Pancreas (tissue), 10 donors: ENCODE data around the gene EIF3CL. TPM values are rescaled to one million over a fixed set of nuclear protein-coding genes. Genes with fewer than 3 reads are reported as not detected.
"Not testable (repeated sequence)": the region's sequence is repeated elsewhere in the genome, so short reads cannot be mapped to it uniquely, and the experiment has no call there.

Source experiments
- ATAC-seq, 4 donors: fragments of 200-7000 bp; cut with Tn5 transposase; one replicate each; pipeline versions ENCODE4 v1.8.0 to v1.9.1; 2020; ENCODE audit warnings: mild to moderate bottlenecking in 4 of 4, moderate library complexity in 4 of 4
- DNase-seq, 6 donors: peaks; one replicate each; pipeline ENCODE4 v3.0.0-alpha.2; 2020
- FAIRE-seq: peaks from 2 replicates; lab custom pipeline; 2012; peaks lifted over from hg19 to GRCh38; lab: Jason Lieb, UNC
- H3K27ac ChIP-seq, 4 donors: fragments of 200-600 bp; sonication (generic); 1 replicate in 3 of 4; 2 replicates in 1 of 4; pipeline versions ENCODE4 v1.5.0 to v1.8.0; 2020
- H3K27me3 ChIP-seq, 4 donors: fragments of 200-600 bp; one replicate each; pipeline ENCODE4 v1.8.0; 2021
- H3K36me3 ChIP-seq, 3 donors: fragments of 200-600 bp; sonication (generic) in 1 of 3; one replicate each; pipeline versions ENCODE4 v1.5.0 to v1.8.0; 2020 to 2021
- H3K4me1 ChIP-seq, 3 donors: fragments of 200-600 bp; one replicate each; pipeline ENCODE4 v1.8.0; 2021
- H3K4me3 ChIP-seq, 4 donors: fragments of 200-600 bp; sonication (generic) in 2 of 4; one replicate each; pipeline versions ENCODE4 v1.5.0 to v1.8.0; 2020 to 2021
- H3K9me3 ChIP-seq, 4 donors: fragments of 200-600 bp; one replicate each; pipeline ENCODE4 v1.8.0; 2021
- WGBS, 2 donors: extraction: QIAGEN DNeasy Blood & Tissue Kit; methylation state at CpG; one replicate each; pipeline ENCODE4 v1.1.7; 2013; 5-methylcytosine and 5-hydroxymethylcytosine counted together
- intact Hi-C, 3 donors: fragments of 100-400 bp; cut with DNase I; formaldehyde crosslinking; loops; one replicate each; pipeline versions ENCODE4 v1.11.1 to v1.14.2; 2022
- polyA plus RNA-seq, 2 donors: library from polyadenylated mRNA; stranded (reverse); fragments of 200-250 nt; gene quantifications; one replicate each; pipeline ENCODE4 v1.2.3, GENCODE V29; 2013
- total RNA-seq, 6 donors: library from RNA; stranded (reverse); fragmentation: NEBNext Ultra II Directional in 4 of 6; extraction: Animal tissue kit (Norgen Biotek cat#: 25700) in 4 of 6; gene quantifications; one replicate each; pipeline versions ENCODE4 v1.2.1 to v1.2.4, GENCODE V29; 2021 to 2023
- donor health status: healthy with polysubstance abuse.
- donor health status: DM: no; HTN: no; CAD: no; lungs with moderate emphysema.
- donor health status: DM: no; HTN: no; CAD: no.
- donor health status: control.
- donor health status: control.
- donor health status: Bipolar disorder and iron deficiency.
- donor health status: DM: yes; HTN: yes; CAD: no.
- donor health status: DM: no; HTN: no; CAD: no.
- donor health status: DM: no; HTN: no; CAD: no.
- donor health status: DM: yes; HTN: yes; CAD: no.

Gene EIF3CL
- total and polyA plus RNA-seq, 8 donors = 32.6 to 76.5 (median 47.6) TPM

- H3K36me3 ChIP-seq, H3K27ac ChIP-seq, H3K9me3 ChIP-seq, H3K27me3 ChIP-seq, ATAC-seq, H3K4me3 ChIP-seq, H3K4me1 ChIP-seq, FAIRE-seq, intact Hi-C loops, DNase-seq: not testable (repeated sequence)
- no CpG with 5 or more reads among the region's 5 CpGs for WGBS, 2 donors
These were observed 11.6 kb downstream of the EIF3CL start for GRCh38 chr16:28392054-28392453.

- 83 to 88% methylated on average over 1 to 3 of the region's 10 CpGs for WGBS, 2 donors
- H3K36me3 ChIP-seq, H3K27me3 ChIP-seq, H3K4me1 ChIP-seq, H3K27ac ChIP-seq, DNase-seq, ATAC-seq, H3K4me3 ChIP-seq, H3K9me3 ChIP-seq, intact Hi-C loops, FAIRE-seq: not testable (repeated sequence)
These were observed 21.3 kb downstream of the EIF3CL start for GRCh38 chr16:28382177-28382867.

- H3K27ac ChIP-seq, H3K9me3 ChIP-seq, H3K4me3 ChIP-seq, ATAC-seq, intact Hi-C loops, H3K36me3 ChIP-seq, FAIRE-seq, H3K4me1 ChIP-seq, H3K27me3 ChIP-seq: not testable (repeated sequence)
- peak in 1 of 6 donors; percentile 13 for DNase-seq
- WGBS, 2 donors = 92 to 93% methylated on average over 4 to 5 of the region's 10 CpGs
These were observed 25.8 kb downstream of the EIF3CL start for GRCh38 chr16:28377822-28378221.

- H3K36me3 ChIP-seq, H3K4me1 ChIP-seq, H3K9me3 ChIP-seq, H3K27ac ChIP-seq, intact Hi-C loops, H3K27me3 ChIP-seq, H3K4me3 ChIP-seq, ATAC-seq, FAIRE-seq: not testable (repeated sequence)
- WGBS, 2 donors = 96 to 97% methylated on average over 17 to 29 of the region's 38 CpGs
- peak in 1 of 6 donors; percentile 37 for DNase-seq
These were observed 26.5 kb downstream of the EIF3CL start for GRCh38 chr16:28377108-28377625.

- ATAC-seq = peak; percentile 68 to 92 (median 84)
These were observed 28.5 kb downstream of the EIF3CL start for GRCh38 chr16:28375115-28375514.

GRCh38 chr16:28374281-28374680 is 29.4 kb downstream of the EIF3CL start:
- intact Hi-C loops, H3K27ac ChIP-seq, H3K4me1 ChIP-seq, H3K27me3 ChIP-seq, H3K4me3 ChIP-seq, H3K9me3 ChIP-seq, H3K36me3 ChIP-seq, FAIRE-seq: not testable (repeated sequence)
- DNase-seq = peak in 1 of 6 donors; percentile 20
- 2 to 20% methylated on average over 1 to 10 of the region's 25 CpGs for WGBS, 2 donors
- ATAC-seq = peak; percentile 28 to 56 (median 48)

More at GRCh38 chr16:28375115-28375514, 28.5 kb downstream of the EIF3CL start:
- H3K27ac ChIP-seq, FAIRE-seq, H3K4me1 ChIP-seq, intact Hi-C loops, H3K9me3 ChIP-seq, H3K27me3 ChIP-seq, H3K36me3 ChIP-seq, H3K4me3 ChIP-seq: not testable (repeated sequence)
- 0% methylated on average over 1 to 3 of the region's 8 CpGs for WGBS, 2 donors
- peak in 1 of 6 donors; percentile 14 for DNase-seq

GRCh38 chr16:28367926-28368325 is 35.7 kb downstream of the EIF3CL start:
- H3K27ac ChIP-seq, H3K4me3 ChIP-seq, H3K27me3 ChIP-seq, H3K36me3 ChIP-seq, intact Hi-C loops, H3K9me3 ChIP-seq, FAIRE-seq, ATAC-seq, H3K4me1 ChIP-seq: not testable (repeated sequence)
- DNase-seq = peak in 4 of 6 donors; percentile 8 to 56 (median 34)
- 10 to 29% methylated on average over 14 to 26 of the region's 32 CpGs for WGBS, 2 donors

GRCh38 chr16:28364268-28365173 is 39.1 kb downstream of the EIF3CL start:
- intact Hi-C loops, H3K27me3 ChIP-seq, H3K4me1 ChIP-seq, H3K9me3 ChIP-seq, H3K36me3 ChIP-seq, FAIRE-seq, H3K27ac ChIP-seq, H3K4me3 ChIP-seq: not testable (repeated sequence)
- 1% methylated on average over 14 to 16 of the region's 75 CpGs for WGBS, 2 donors
- peak; percentile 96 to 100 (median 99) for ATAC-seq
- DNase-seq = peak in 3 of 6 donors; percentile 11 to 58 (median 44)

- H3K4me3 ChIP-seq, H3K27ac ChIP-seq, H3K27me3 ChIP-seq, FAIRE-seq, intact Hi-C loops, ATAC-seq, H3K36me3 ChIP-seq, H3K4me1 ChIP-seq, H3K9me3 ChIP-seq, DNase-seq: not testable (repeated sequence)
- no CpG with 5 or more reads among the region's 5 CpGs for WGBS, 2 donors
These were observed 40.2 kb downstream of the EIF3CL start, which contains the start of gene NPIPB6 for GRCh38 chr16:28363408-28363807. Gene NPIPB6, minus strand, starts transcription at chr16:28363508. Its CDS starts 686 bp downstream, at chr16:28362822.

GRCh38 chr16:28362600-28362999 is 41.0 kb downstream of the EIF3CL start:
- intact Hi-C loops, H3K27me3 ChIP-seq, H3K4me3 ChIP-seq, H3K36me3 ChIP-seq, H3K4me1 ChIP-seq, ATAC-seq, H3K9me3 ChIP-seq, H3K27ac ChIP-seq, DNase-seq, FAIRE-seq: not testable (repeated sequence)
- 82 to 100% methylated on average over 2 of the region's 5 CpGs for WGBS, 2 donors

- intact Hi-C loops, H3K4me3 ChIP-seq, ATAC-seq, H3K9me3 ChIP-seq, H3K36me3 ChIP-seq, FAIRE-seq, H3K27me3 ChIP-seq, DNase-seq, H3K4me1 ChIP-seq, H3K27ac ChIP-seq: not testable (repeated sequence)
- WGBS, 2 donors = 72 to 87% methylated on average over 5 of the region's 6 CpGs
These were observed 65.4 kb downstream of the EIF3CL start for GRCh38 chr16:28338230-28338629.
